ENCODE results near the gene SPINK1. TPM values are rescaled to one million over a fixed set of nuclear protein-coding genes. Genes with fewer than 3 reads are reported as not detected.

SPINK1 gene
- total RNA-seq, 2 donors from 2014 or later, result not detected

DNA sequence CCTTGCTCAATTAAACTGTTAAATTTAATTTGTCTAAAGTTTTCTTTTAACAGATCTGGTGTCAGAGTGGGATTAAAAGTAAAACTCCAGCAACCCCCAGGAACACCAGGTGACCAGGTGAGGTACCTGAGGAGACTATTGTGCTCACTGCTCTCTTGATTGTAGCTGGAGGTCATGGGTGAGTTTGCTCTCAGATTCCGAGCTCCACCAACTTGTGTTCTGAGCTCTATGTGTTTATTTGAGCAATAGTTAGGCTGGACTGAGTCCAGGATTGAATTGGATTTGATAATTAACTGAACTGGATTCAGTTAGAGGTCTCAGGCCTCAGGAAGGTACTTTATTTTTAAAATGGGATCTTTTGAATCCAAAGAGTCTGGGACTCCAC lies 29.2 kb upstream of the SPINK1 start:
- no peak for ATAC-seq
- no peaks in the 10 kb centered on the region for H3K4me1 Mint-ChIP-seq (ENCODE audit: low read depth in 2 of 2)
- H3K4me3 Mint-ChIP-seq, result no peak overlapping the region
- H3K27me3 Mint-ChIP-seq, result no peaks in the 10 kb centered on the region
- no peaks in the 10 kb centered on the region for H3K9me3 Mint-ChIP-seq
- DNase-seq (ENCODE audit: low spot score), result no peak
- H3K27ac Mint-ChIP-seq, result no peak overlapping the region
- H3K36me3 Mint-ChIP-seq, result no peaks in the 10 kb centered on the region

DNA sequence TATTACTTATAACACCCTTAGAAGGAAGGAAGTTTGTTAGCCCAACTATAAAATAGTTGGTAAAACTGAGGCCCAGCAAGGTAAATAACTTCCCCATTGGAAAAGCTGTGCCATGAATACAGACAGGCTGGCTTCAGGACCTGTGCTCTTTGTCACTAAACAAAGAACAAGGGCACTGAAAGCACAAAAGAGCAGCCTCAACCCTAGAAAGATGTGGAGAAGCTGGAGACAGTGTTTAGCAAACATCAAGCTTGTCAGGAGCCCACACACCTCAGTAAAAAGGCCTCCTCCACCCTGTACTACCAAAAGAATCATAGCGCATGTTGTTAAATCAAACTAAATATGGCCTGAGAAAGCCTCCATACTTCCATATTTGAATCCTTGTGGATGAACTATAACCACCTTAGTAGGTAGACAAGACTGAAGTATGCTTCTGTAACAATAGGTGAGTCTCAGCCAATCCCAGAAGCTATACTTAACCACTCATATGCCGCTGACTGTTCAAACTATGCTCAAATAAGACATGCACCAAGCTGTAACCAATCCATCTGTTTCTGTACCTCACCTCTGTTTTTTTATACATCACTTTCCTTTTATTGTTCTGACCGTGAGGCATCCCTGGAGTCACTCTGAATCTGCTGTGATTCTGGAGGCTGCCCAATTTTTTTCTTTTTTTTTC lies 28.6 kb upstream of the SPINK1 start:
- Mint-ChIP-seq H3K4me3 (no peak overlapping the region), H3K27ac (no peak overlapping the region), H3K36me3 (no peaks in the 10 kb centered on the region), H3K27me3 (no peaks in the 10 kb centered on the region), H3K4me1 (ENCODE audit: low read depth in 2 of 2) (no peaks in the 10 kb centered on the region), H3K9me3 (no peaks in the 10 kb centered on the region)
- DNase-seq (ENCODE audit: low spot score) (no peak), ATAC-seq (no peak)

DNA sequence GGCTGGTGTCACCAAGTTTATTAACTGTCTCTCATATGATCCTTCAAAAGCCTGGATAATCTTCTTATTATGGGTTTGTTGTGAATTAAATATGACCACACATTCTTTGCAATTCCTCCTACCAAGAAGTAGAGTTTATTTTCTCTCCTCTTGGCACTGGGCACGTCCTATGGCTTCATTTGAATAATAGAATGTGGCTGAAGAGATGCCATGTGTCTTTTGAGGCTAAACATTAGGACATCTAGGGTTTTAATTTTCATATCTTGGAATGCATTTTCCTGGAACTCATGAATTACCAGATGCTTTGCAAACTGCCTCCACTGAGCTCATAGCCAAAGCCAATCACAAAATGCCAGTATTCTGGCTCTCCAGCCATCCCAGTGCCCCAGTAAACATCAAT lies 27.1 kb upstream of the SPINK1 start:
- Mint-ChIP-seq H3K27ac (no peak overlapping the region), H3K4me1 (ENCODE audit: low read depth in 2 of 2) (no peaks in the 10 kb centered on the region), H3K4me3 (no peak overlapping the region), H3K27me3 (peaks cover 4 to 6% of the 10 kb centered on the region in 2 donors), H3K9me3 (no peaks in the 10 kb centered on the region), H3K36me3 (no peaks in the 10 kb centered on the region)
- DNase-seq (ENCODE audit: low spot score) (no peak), ATAC-seq (no peak)

DNA sequence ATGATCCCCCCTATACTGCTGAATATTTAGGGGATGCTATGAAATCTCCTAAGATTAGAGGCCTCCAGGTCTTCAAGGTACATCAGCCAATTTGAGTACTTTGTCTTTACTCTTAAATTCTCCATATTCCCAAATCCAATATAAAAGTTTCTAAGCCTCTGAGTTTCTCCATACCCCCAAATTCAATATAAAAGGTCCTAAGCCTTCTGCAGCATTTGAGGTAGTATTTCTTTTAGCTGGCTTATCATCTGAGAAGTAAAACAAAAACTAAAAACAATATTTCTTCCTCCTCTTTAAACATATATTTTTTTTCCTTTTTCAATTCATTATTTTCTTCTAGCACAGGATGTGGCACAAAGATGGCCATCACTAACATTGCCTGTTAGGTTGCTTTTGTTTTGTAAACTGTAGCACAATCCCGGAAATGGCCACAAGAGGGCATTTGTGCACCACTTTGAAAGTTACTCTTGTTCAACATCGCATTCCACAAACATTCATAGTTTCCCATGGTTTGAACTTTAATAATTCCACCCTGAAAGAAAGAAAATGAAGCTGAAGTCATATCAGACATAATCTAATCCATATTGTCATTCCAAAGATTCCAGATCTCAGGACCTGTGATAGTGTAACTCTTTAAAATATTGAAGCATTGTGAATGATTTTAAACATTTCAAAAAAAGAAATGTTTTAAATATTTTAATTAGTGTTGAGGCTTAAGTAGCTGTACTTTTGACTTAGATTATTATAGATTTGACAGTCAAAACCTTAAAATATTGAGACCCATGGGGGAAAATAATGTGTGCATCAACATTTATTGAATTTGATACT lies 26.0 kb upstream of the SPINK1 start:
- ATAC-seq, result no peak
- no peak overlapping the region for H3K4me3 Mint-ChIP-seq
- peaks cover 8 to 12% of the 10 kb centered on the region in 2 donors for H3K27me3 Mint-ChIP-seq
- no peaks in the 10 kb centered on the region for H3K9me3 Mint-ChIP-seq
- no peaks in the 10 kb centered on the region for H3K36me3 Mint-ChIP-seq
- H3K4me1 Mint-ChIP-seq (ENCODE audit: low read depth in 2 of 2), result peaks cover 0 to 4% of the 10 kb centered on the region in 2 donors
- no peak overlapping the region for H3K27ac Mint-ChIP-seq
- peak; percentile 68 for DNase-seq (ENCODE audit: low spot score)

DNA sequence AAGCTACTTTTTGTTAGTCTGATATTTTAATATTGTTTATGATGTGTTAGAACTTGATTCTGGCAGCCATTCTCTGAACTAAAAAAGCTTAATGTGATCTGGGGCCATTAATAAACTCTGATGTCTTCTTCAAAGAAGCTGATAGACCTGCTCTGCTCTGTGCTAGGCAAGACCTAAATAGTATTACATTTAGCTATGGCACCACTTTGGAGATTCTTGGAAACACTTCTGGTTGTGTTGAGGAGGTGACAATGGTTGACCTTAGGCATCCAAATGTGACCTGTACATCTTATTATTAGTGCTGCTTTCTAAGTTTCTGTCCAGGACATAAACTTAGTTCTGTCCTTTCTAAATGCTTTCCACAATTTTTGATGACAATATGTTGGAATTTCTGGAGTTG lies 25.3 kb upstream of the SPINK1 start:
- H3K36me3 Mint-ChIP-seq, result no peaks in the 10 kb centered on the region
- H3K4me3 Mint-ChIP-seq, result no peak overlapping the region
- ATAC-seq (no peak), DNase-seq (ENCODE audit: low spot score) (no peak)
- H3K27ac Mint-ChIP-seq, result no peak overlapping the region
- H3K27me3 Mint-ChIP-seq, result peaks cover 8 to 19% of the 10 kb centered on the region in 2 donors
- H3K4me1 Mint-ChIP-seq (ENCODE audit: low read depth in 2 of 2), result peaks cover 0 to 5% of the 10 kb centered on the region in 2 donors
- H3K9me3 Mint-ChIP-seq, result no peaks in the 10 kb centered on the region

DNA sequence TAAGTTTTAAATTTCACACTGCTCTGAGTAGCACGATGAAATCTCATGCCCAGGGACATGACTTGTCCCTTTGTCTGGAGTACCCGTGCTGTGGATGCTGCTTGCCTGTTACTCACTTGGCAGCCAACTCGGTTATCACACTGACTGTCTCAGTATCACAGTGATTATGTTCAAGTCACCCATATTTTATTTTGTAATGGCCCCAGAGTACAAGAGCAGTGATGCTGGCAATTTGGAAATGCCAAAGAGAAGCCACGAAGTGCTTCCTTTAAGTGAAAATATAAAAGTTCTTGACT lies 24.3 kb upstream of the SPINK1 start:
- no peak for ATAC-seq
- Mint-ChIP-seq H3K4me1 (ENCODE audit: low read depth in 2 of 2) (peaks cover 0 to 5% of the 10 kb centered on the region in 2 donors), H3K36me3 (no peaks in the 10 kb centered on the region), H3K9me3 (no peaks in the 10 kb centered on the region), H3K27me3 (peaks cover 8 to 19% of the 10 kb centered on the region in 2 donors), H3K4me3 (no peak overlapping the region), H3K27ac (no peak overlapping the region)
- DNase-seq (ENCODE audit: low spot score), result no peak

DNA sequence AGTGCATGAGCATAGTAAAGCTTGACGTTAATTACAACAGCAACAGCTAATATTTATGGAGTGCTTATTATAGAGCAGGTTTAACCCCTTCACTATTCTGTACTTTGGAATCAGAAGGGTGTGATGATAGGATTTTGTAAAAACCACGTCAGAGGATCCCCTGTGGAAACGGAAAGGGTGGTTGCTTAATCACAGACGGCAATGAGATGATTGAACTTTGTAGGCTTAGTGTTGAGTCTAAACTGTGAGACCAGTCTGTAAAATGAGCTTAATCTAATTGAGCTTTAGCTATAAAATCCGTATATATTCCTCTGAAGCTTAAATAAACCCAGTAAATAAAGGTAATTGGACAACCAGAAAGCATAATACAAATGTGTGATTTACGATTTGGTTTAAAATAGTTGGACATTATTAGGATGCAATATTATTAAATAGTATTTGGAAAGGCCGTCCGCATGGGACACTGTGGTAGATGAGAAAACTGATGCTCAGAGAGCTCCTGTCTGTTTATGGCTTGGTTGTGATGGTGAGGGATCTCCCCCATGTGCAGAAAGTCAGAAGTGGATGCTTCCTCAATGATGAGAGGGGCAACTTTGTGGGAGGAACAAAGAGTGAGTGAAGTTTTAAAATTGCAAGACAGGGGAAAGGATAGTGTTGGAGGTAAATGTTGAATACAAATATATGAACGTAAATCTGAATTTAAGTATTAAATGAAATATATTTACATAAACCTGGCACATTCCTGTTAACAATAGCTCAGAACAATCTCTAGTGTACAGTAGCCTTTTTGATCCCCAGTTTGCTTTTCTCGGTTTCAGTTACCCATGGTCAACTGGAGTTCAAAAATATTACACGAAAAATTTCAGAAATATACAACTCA lies 23.7 kb upstream of the SPINK1 start:
- Mint-ChIP-seq H3K9me3 (no peaks in the 10 kb centered on the region), H3K27me3 (peaks cover 8 to 19% of the 10 kb centered on the region in 2 donors), H3K4me3 (no peak overlapping the region), H3K36me3 (no peaks in the 10 kb centered on the region), H3K27ac (no peak overlapping the region), H3K4me1 (ENCODE audit: low read depth in 2 of 2) (peaks cover 0 to 5% of the 10 kb centered on the region in 2 donors)
- ATAC-seq (no peak), DNase-seq (ENCODE audit: low spot score) (no peak)

DNA sequence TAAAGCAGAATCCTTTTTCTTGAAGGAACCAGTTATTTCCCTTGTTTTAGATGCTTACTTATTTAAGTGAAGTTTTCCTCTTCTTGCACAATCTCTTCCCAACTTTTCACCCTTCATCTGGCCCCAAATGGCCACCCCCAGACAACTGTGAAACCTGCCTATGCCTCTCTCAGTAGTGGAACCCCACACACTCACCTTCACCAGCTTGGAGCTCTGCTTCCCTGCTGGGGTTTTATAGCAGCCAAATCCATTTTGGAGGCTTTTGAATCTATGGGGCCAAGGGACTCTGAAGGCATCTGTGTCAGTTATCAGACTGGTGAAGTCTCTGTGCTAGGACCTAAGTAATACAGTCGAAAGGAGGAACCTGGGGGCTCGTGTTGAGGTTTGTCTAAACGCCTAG lies 22.9 kb upstream of the SPINK1 start:
- peaks cover 9 to 23% of the 10 kb centered on the region in 2 donors for H3K27me3 Mint-ChIP-seq
- no peak overlapping the region for H3K27ac Mint-ChIP-seq

DNA sequence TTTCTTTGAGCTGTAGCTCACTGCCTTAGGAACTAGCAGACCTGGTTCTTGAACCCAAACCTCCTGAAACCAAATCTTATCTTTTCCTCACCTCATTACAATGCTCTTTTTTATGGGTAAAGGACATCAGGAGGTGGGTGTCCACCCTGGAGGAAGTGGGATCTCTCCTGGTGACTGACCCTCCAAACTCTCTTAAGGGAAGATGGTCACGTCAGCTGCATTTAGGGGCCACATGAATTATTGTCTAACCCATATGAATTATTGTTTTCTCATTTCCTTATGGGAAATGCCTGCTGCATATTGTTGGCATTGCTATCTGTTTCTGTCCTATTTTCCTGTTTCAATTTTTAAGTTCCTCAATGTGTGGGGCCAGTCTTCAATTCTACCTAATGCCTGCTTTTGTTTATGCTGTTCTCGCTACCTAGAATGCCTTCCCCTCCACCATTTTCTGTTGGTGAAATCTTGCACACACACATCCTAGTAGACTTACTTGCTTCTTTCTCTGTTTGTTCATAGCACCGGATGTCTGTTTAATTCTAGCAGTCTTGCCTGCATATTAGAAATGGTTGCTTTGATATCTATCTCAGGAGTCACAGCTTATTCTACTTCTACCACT lies 22.0 kb upstream of the SPINK1 start:
- Mint-ChIP-seq H3K4me3 (no peak overlapping the region), H3K27me3 (peaks cover 14 to 31% of the 10 kb centered on the region in 2 donors), H3K36me3 (no peaks in the 10 kb centered on the region), H3K4me1 (ENCODE audit: low read depth in 2 of 2) (peaks cover 0 to 5% of the 10 kb centered on the region in 2 donors), H3K27ac (no peak overlapping the region), H3K9me3 (no peaks in the 10 kb centered on the region)
- no peak for ATAC-seq
- no peak for DNase-seq (ENCODE audit: low spot score)

More for the DNA sequence above, 22.9 kb upstream of the SPINK1 start:
- Mint-ChIP-seq H3K4me3 (no peak overlapping the region), H3K9me3 (no peaks in the 10 kb centered on the region), H3K4me1 (ENCODE audit: low read depth in 2 of 2) (peaks cover 0 to 5% of the 10 kb centered on the region in 2 donors), H3K36me3 (no peaks in the 10 kb centered on the region)
- DNase-seq (ENCODE audit: low spot score), result no peak
- no peak for ATAC-seq

DNA sequence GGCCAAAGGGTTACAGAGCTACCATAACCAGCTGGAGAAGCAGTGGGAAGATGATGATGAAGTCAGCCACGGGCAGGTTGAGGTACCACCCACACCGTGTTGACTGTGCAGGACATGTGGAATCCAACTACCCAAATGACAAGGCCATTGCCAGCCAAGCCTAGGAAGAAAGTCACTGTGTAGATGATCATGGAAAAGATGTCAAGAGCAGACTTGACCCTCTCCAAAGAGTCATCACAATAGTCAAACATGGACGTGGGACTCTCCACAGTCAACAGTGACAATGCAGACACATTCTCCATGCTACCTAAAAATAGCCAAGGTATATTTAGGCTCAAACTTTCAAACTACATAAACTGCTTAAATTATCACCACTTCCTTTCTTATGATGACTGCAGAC lies 20.9 kb upstream of the SPINK1 start:
- H3K4me1 Mint-ChIP-seq (ENCODE audit: low read depth in 2 of 2), result peaks cover 0 to 5% of the 10 kb centered on the region in 2 donors
- no peaks in the 10 kb centered on the region for H3K36me3 Mint-ChIP-seq
- H3K9me3 Mint-ChIP-seq, result no peaks in the 10 kb centered on the region
- no peak overlapping the region for H3K4me3 Mint-ChIP-seq
- H3K27me3 Mint-ChIP-seq, result peaks cover 22 to 42% of the 10 kb centered on the region in 2 donors
- H3K27ac Mint-ChIP-seq, result no peak overlapping the region
- ATAC-seq (peak in 1 of 2 donors; percentile 20), DNase-seq (ENCODE audit: low spot score) (no peak)

DNA sequence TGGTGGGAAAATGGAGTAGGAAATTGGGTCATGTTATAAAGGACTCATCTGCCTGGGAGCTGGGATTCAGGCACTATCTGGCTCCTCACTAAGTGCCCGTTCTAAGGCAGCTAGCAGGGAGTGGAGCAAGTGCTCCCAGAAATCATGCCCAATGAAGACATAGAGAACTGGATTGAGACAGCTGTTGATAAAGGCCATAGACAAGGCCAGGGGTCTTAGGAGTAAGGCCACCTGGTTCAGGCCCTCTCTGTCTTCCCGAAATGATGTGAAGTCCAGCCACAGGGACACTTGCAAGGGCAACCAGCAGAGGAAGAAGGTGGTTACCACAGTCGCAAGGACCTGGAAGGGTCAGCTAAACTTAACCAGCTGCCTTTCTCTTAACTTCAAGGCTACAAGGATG lies 20.1 kb upstream of the SPINK1 start:
- Mint-ChIP-seq H3K27ac (no peak overlapping the region), H3K27me3 (peaks cover 25 to 48% of the 10 kb centered on the region in 2 donors), H3K4me3 (no peak overlapping the region), H3K36me3 (no peaks in the 10 kb centered on the region), H3K9me3 (no peaks in the 10 kb centered on the region), H3K4me1 (ENCODE audit: low read depth in 2 of 2) (peaks cover 0 to 5% of the 10 kb centered on the region in 2 donors)
- ATAC-seq (no peak), DNase-seq (ENCODE audit: low spot score) (no peak)

DNA sequence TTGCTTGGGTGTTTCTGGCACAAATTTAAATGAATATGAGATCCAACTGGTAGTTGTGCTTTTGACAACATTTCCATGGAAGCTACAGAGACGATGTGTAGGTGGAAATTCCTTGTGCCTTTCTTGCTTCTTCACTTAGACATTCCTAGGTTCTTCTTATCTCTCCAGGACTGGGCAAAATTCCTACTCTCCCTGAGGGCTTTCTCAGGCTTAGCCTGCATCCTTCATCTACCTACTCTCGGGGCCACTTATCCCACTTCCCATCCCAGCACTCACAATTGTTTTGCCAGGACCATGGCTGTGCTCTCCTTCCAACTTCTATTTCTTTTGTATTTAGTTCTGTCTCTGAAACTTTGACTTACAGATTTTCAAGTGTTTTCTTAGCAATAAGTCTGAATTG lies 17.8 kb upstream of the SPINK1 start:
- ATAC-seq, result no peak
- DNase-seq (ENCODE audit: low spot score), result no peak
- H3K4me3 Mint-ChIP-seq, result no peak overlapping the region
- H3K27me3 Mint-ChIP-seq, result peaks cover 25 to 57% of the 10 kb centered on the region in 2 donors
- H3K4me1 Mint-ChIP-seq (ENCODE audit: low read depth in 2 of 2), result peaks cover 0 to 5% of the 10 kb centered on the region in 2 donors
- H3K36me3 Mint-ChIP-seq, result no peaks in the 10 kb centered on the region
- H3K9me3 Mint-ChIP-seq, result no peaks in the 10 kb centered on the region
- no peak overlapping the region for H3K27ac Mint-ChIP-seq

DNA sequence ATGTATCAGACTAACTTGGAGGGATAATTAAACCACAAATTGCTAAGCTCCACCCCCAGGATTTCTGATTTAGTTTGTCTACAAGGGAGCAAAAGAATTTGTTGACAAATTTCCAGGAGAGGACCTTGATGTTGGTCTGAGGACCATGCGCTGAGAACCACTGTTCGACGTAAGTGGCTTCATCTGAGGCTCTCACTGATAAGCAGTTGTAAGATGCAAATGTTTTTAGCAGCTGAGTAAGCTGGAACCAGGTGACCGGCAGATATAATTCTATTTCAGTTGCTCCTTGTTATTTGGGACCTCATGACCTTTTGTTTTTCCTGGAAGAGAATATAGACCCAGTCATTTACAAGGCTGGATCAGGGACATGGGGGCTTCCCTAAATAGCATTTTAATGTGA lies 14.1 kb upstream of the SPINK1 start:
- Mint-ChIP-seq H3K9me3 (no peaks in the 10 kb centered on the region), H3K4me3 (no peak overlapping the region), H3K27me3 (peaks cover 30 to 59% of the 10 kb centered on the region in 2 donors), H3K4me1 (ENCODE audit: low read depth in 2 of 2) (no peaks in the 10 kb centered on the region), H3K27ac (no peak overlapping the region), H3K36me3 (no peaks in the 10 kb centered on the region)
- DNase-seq (ENCODE audit: low spot score) (no peak), ATAC-seq (no peak)

Measured in natural killer cell treated with Interleukin-12 subunit alpha and Interleukin-12 subunit beta and Interleukin-15 and Interleukin-18, amount 100 ng/mL, for 72 hours (primary cell).